Dermis blood vessel endothelial cell (primary cell): ENCODE results near the gene MAP7. TPM values are rescaled to one million over a fixed set of nuclear protein-coding genes. Genes with fewer than 3 reads are reported as not detected.
"Not testable (repeated sequence)": the region's sequence is repeated elsewhere in the genome, so short reads cannot be mapped to it uniquely, and the experiment has no call there.

Experiments used
- DNase-seq: peaks from one replicate; pipeline ENCODE4 v3.0.0; 2010
- total RNA-seq: library from RNA; depleted of rRNA; stranded (reverse); fragments of >200 nt; gene quantifications from 2 replicates; pipeline ENCODE4 v1.2.3, GENCODE V29; 2014

Gene MAP7
- total RNA-seq, 1 donor from 2014 or later = 0.34 TPM

DNA sequence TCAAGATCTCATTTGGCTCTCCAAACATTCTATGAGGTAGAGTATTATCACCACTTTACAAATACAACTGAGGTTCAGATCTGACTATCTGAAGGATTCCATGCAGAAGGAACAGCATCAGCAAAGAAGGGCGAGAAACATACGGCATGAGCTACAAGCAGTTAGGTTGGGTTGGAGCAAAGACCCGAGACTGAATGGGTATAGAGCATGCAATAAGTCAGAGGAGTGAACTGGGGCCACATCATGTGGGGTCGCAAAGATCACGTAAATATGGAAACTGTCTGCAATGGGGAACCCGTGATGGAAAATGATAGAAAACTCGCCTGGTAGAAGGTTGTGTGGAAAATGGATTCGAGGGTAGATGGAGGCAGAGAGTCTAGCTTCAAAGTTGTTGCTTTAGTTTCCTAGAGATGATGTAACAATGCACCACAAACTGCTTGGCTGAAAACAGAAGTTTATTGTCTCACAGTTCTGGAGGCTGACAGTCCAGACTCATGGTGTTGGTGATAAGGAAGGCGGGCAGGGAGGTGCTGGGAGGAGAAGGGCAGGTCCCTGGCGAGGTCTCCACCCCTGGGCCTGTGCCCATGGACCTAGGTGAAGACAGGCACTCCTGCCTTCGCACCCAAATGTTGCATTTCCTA, 216.3 kb downstream of the MAP7 start:
- no peak for DNase-seq

DNA sequence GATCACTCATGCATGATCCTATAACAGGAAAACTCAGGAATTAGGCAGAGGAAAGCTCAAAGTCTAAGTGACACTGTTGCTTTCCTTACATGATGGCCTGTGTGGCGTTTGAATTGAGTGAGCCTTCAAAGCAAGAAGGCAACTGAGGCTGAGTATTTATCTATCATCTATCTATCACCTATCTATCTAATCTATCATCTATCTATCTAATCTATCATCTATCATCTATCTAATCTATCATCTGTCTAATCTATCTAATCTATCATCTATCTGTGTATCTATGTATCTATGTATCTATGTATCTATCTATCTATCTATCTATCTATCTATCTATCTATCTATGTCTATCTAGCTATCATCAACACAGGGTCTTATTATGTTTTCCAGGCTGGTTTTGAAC, 218.8 kb downstream of the MAP7 start:
- DNase-seq = no peak

DNA sequence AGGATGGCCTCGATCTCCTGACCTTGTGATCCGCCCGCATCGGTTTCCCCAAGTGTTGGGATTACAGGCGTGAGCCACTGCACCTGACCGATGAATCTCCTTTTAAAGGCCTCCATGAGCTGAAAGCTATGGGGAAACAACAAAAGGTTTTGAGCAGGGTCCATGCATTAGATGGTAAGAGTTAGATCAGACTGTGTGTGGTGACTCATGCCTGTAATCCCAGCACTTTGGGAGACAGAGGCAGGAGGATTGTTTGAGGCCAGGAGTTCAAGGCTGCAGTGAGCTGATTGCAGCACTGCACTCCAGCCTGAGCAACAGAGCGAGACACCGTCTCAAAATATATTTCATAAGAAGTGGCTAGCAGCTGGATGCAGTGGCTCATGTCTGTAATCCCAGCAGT, 219.6 kb downstream of the MAP7 start:
- DNase-seq = no peak

GRCh38 chr6:136326038-136326553, 224.1 kb downstream of the MAP7 start:
- peak; percentile 19 for DNase-seq

GRCh38 chr6:136324686-136325380, 225.4 kb downstream of the MAP7 start:
- no peak for DNase-seq

GRCh38 chr6:136323431-136324112, 226.7 kb downstream of the MAP7 start:
- no peak for DNase-seq

GRCh38 chr6:136319732-136320131, 230.5 kb downstream of the MAP7 start:
- no peak for DNase-seq

DNA sequence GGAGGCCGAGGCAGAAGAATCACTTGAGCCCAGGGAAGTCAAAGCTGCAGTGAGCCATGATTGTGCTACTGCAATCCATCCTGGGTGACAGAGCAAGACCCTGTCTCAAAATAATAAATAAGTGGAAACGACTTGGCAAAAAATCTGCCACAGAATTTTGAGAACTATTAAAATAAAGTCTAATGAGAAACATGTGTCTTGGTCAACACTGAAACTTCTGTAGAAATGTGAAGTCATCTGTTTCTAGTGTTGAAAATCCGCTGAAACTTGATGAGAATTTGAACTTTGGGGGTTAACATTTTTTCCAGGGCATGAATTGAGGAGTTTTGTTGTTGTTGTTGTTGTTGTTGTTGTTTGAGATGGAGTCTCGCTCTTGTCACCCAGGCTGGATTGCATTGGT, 231.5 kb downstream of the MAP7 start:
- no peak for DNase-seq

DNA sequence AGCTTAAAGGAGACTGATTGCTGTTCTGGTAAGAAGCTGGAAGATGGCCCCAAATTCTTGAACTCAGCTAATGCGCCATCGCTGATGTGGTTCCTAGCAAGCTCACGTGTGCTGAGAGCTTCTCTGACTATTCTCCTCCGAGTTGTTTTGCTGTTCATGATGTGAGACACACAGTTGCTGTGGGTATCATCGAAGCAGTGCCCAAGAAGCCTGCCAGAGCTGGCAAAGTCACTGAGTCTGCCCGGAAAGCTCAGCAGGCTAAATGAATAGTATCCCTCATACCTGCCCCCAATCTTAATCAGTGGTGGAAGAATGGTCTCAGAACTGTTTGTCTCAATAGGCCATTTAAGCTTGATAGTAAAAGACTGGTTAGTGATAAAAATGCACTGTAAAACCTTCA, 232.3 kb downstream of the MAP7 start:
- no peak for DNase-seq

DNA sequence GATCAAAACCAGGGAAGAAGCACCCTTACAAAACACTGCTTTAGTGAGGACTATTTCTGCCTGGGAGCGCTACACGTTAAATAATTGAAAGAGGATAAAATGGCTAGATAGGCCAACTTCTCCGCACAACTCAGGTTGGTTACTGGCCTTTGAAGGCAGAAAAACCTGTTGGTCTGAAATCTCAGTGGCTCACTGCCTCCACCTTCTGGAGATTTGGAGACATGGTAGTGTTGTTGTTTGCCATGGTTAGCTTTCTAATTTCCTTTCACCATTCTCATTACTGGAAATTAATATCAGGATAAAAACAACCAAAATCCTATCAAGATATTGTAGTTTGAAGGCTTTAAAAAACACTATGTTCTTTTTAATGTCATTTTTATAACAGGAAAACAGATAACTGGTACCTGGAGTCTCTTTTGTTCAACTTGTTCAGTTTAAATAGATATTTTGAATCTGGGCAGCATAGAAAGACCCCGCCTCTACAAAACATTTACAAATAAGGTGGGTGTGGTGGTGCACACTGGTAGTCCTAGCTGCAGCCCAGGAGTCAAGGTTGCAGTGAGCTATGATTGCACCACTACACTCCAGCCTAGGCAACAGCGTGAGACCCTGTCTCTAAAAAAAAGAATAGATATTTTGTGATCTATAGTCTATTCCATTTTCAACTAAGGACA, 233.1 kb downstream of the MAP7 start:
- DNase-seq = peak; percentile 84

GRCh38 chr6:136315594-136315993, 234.6 kb downstream of the MAP7 start:
- DNase-seq = no peak

GRCh38 chr6:136312975-136313374, 237.2 kb downstream of the MAP7 start:
- no peak for DNase-seq

- no peak for DNase-seq
Observed at GRCh38 chr6:136309729-136310311, 240.4 kb downstream of the MAP7 start.

- no peak for DNase-seq
Observed at GRCh38 chr6:136309171-136309570, 241.1 kb downstream of the MAP7 start.

DNA sequence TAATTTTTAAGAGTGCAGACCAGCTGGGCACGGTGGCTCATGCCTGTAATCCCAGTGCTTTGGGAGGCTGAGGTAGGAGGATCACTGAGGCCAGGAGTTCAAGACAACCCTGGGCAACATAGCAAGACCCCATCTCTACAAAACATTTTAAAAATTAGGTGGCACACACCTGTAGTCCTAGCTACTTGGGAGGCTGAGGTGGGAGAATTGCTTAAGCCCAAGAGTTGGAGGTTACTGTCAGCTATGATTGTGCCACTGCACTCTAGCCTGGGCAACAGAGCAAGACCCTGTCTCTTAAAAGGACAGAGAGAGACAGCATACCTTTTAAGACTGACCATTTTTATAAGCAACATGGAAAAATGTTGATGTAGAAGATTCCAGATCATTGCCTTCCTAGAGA, 241.8 kb downstream of the MAP7 start:
- not testable (repeated sequence) for DNase-seq

- no peak for DNase-seq
Observed at GRCh38 chr6:136307351-136307750, 242.9 kb downstream of the MAP7 start.

DNA sequence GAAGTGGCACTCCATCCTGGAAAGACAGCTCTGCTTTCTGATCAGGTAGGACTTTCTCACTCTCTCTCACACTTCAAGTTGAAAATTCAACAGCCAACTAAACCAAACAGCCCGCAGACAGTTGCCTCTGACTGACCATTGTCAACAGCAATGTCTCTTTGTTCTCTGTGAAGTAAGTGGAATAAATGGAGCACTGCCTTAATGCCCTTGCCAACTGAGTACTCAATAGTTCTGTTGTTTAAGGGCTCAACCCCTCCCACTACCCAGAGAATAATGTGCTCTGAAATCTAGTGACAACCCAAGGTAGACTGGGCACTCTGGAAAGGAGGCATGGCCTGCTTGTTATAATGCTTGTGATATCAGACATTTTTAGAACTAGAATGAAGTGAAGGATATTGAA, 243.8 kb downstream of the MAP7 start:
- no peak for DNase-seq

- DNase-seq = no peak
Observed at GRCh38 chr6:136304410-136304809, 245.8 kb downstream of the MAP7 start.

DNA sequence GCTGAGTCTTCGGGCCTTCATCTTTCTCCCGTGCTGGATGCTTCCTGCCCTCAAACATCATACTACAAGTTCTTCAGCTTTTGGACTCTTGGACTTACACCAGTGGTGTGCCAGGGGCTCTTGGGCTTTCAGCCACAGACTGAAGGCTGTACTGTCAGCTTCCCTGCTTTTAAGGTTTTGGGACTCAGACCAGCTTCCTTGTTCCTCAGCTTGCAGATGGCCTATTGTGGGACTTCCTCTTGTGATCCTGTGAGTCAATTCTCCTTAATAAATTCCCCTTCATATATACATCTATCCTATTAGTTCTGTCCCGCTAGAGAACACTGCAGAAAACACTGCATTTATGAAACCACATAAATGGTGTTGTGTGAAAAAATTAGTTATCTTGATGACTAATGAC, 246.7 kb downstream of the MAP7 start:
- no peak for DNase-seq

- DNase-seq = no peak
Observed at GRCh38 chr6:136294621-136295020, 255.6 kb downstream of the MAP7 start.
